BLaER1 (cell line): ENCODE data around the gene ADCYAP1R1.

Experiments used
- H3K27ac ChIP-seq: shearing (Covaris generic); formaldehyde crosslinking; 2 replicates; pipeline ENCODE4 v1.8.1; 2022
- H3K27me3 ChIP-seq: shearing (Covaris generic); formaldehyde crosslinking; 2 replicates; pipeline ENCODE4 v1.8.1; 2022
- H3K36me3 ChIP-seq: shearing (Covaris generic); formaldehyde crosslinking; 2 replicates; pipeline ENCODE4 v1.8.1; 2022
- H3K4me1 ChIP-seq: shearing (Covaris generic); formaldehyde crosslinking; 2 replicates; pipeline ENCODE4 v1.8.1; 2022
- H3K4me2 ChIP-seq: shearing (Covaris generic); formaldehyde crosslinking; 2 replicates; pipeline ENCODE4 v1.8.1; 2022
- H3K4me3 ChIP-seq: shearing (Covaris generic); formaldehyde crosslinking; 2 replicates; pipeline ENCODE4 v1.8.1; 2022
- H3K9ac ChIP-seq: shearing (Covaris generic); formaldehyde crosslinking; 2 replicates; pipeline ENCODE4 v1.8.1; 2022
- H3K9me3 ChIP-seq: shearing (Covaris generic); formaldehyde crosslinking; 2 replicates; pipeline ENCODE4 v1.8.1; 2022
- H4K20me1 ChIP-seq: shearing (Covaris generic); formaldehyde crosslinking; 2 replicates; pipeline ENCODE4 v1.8.1; 2022
- Cebpa-rat ChIP-seq: shearing (Covaris generic); IDR thresholded peaks from 2 replicates; pipeline ENCODE4 v1.8.1; 2022

Gene ADCYAP1R1

DNA sequence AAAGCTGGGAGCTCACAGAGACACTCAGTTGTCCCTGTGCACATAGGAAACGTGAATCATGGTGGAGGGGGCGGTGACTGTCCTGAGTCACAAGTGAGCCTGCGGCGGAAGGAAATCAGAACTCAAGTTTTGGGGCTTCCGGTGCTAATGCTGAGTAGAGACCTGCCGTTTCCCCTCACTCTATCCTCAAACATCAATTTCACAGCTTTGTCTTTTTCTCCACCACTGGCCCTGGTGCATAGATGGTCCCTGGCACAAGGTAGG lies 21.9 kb downstream of the ADCYAP1R1 start:
- Histone ChIP-seq H3K4me2 (no peak overlapping the region), H3K4me1 (no peaks in the 10 kb centered on the region), H3K4me3 (no peak overlapping the region), H3K27ac (no peak overlapping the region), H3K36me3 (no peaks in the 10 kb centered on the region), H3K9ac (no peak overlapping the region), H4K20me1 (no peaks in the 10 kb centered on the region), H3K9me3 (no peaks in the 10 kb centered on the region), H3K27me3 (no peaks in the 10 kb centered on the region)
- TF ChIP-seq Cebpa-rat = no peak

DNA sequence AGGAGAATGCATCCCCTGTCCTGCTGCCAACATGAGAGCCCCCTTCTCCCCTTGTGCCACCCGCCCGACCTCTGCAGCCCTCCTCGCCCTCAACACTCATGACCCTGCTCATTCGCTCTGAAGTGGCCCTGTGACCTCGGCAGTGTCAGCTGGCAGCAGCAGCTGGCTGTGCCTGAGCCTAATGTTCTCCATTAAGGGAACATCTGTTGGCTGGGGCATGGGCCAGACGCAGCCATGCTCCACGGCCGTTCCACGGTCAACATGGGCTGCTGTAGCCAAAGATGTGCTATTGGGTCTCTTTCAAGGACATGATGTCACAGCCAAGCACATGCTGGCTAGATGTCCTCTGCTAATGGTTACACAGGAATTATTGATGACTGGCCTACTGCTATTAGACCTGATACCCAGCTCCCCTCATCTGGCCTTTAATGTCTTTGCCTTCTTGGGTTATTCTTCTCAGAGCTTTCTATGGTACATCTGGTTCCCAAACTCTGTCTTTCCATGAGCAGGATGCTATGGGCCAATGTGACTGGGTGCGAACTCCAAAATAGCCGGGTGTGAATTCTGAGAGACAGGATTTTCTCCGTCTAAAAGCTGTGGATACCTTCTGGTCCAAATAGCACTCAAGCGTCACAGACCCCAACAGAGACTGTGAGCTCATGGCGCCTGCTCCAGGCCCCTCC lies 22.4 kb downstream of the ADCYAP1R1 start:
- H4K20me1 ChIP-seq = no peaks in the 10 kb centered on the region
- H3K4me2 ChIP-seq = no peak overlapping the region
- no peak overlapping the region for H3K4me3 ChIP-seq
- no peaks in the 10 kb centered on the region for H3K4me1 ChIP-seq
- no peaks in the 10 kb centered on the region for H3K9me3 ChIP-seq
- no peaks in the 10 kb centered on the region for H3K36me3 ChIP-seq
- no peak overlapping the region for H3K27ac ChIP-seq
- no peaks in the 10 kb centered on the region for H3K27me3 ChIP-seq
- no peak for TF ChIP-seq Cebpa-rat
- no peak overlapping the region for H3K9ac ChIP-seq

DNA sequence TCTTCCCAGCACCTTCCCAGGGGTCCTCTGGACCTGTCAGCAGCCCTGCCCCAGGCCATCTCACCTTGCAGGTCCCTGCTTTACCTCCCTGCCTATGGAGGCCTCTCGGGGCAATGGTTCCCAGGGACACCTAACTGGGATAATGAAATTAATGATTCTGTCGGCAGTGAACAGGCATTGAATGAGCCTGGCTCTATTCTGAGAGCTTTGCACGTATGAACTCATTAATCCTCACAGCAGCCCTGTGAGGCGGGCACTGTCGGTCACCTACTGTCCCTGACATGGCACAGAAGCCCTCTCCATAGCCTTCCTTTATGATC lies 22.9 kb downstream of the ADCYAP1R1 start:
- no peak overlapping the region for H3K9ac ChIP-seq
- H3K4me1 ChIP-seq = no peaks in the 10 kb centered on the region
- no peak overlapping the region for H3K27ac ChIP-seq
- no peaks in the 10 kb centered on the region for H4K20me1 ChIP-seq
- H3K27me3 ChIP-seq = no peaks in the 10 kb centered on the region
- no peak for TF ChIP-seq Cebpa-rat
- no peaks in the 10 kb centered on the region for H3K9me3 ChIP-seq
- H3K36me3 ChIP-seq = no peaks in the 10 kb centered on the region
- no peak overlapping the region for H3K4me3 ChIP-seq
- H3K4me2 ChIP-seq = no peak overlapping the region

DNA sequence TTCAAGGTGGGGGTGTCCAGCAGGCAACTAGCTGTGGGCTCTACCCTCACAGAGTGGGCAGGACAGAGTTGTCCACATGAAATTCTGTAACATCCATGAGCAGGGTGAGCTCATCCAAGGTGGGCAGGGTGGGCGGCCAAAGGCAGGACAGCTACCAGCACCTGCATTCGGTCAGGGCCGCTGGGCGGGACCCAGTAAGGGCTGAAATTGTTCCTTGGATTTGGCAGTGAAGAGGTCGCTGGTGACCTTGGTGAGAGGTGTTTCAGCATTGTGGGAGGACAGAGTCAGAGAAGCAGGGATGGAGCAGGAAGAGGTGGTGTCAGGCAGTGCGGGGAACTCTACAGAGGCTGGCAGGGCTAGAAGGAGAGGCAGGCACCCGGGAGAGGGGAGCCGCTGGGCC lies 23.9 kb downstream of the ADCYAP1R1 start:
- no peaks in the 10 kb centered on the region for H3K36me3 ChIP-seq
- H3K27me3 ChIP-seq = no peaks in the 10 kb centered on the region
- TF ChIP-seq Cebpa-rat = no peak
- no peak overlapping the region for H3K4me2 ChIP-seq
- no peaks in the 10 kb centered on the region for H4K20me1 ChIP-seq
- no peak overlapping the region for H3K4me3 ChIP-seq
- H3K27ac ChIP-seq = no peak overlapping the region
- no peaks in the 10 kb centered on the region for H3K9me3 ChIP-seq
- no peak overlapping the region for H3K9ac ChIP-seq
- H3K4me1 ChIP-seq = no peaks in the 10 kb centered on the region

DNA sequence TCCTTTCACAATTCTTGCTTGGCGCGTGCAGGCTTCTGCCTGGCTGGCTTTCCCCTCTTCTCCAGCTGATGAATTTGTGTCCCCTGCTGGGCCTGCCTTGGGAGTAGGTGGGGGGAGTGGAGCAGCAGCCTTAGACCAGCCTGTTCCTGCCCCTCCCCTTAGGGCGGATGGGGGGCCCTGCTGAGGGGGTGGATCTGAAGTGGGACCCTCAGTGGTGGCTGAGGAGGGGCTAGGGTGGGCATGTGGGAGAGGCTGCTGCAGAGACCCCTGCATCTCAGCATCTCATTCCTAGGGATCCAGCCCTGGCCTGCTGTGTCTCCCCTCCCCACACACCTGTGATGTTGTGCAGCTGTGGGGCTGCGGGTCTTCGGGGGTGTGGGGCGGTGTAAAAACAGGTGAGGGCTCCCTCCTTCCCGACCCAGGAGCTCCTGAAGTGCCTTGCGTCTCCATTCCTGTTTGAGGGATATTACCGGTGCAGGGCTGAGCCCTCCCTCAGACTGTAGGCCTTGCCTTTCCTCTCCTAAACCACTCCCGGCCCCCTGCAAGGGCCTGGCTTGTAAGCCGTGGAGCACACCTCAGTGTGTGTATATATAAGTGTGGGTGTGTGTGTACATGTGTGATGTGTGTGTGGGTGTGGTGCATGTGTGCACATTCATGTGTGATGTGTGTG lies 24.7 kb downstream of the ADCYAP1R1 start:
- Histone ChIP-seq H4K20me1 (no peaks in the 10 kb centered on the region), H3K4me1 (peaks cover 3% of the 10 kb centered on the region; the same call in 1 of the 2 replicates), H3K36me3 (no peaks in the 10 kb centered on the region), H3K4me2 (no peak overlapping the region), H3K27me3 (no peaks in the 10 kb centered on the region), H3K4me3 (no peak overlapping the region), H3K27ac (no peak overlapping the region), H3K9ac (no peak overlapping the region), H3K9me3 (no peaks in the 10 kb centered on the region)
- TF ChIP-seq Cebpa-rat = no peak

DNA sequence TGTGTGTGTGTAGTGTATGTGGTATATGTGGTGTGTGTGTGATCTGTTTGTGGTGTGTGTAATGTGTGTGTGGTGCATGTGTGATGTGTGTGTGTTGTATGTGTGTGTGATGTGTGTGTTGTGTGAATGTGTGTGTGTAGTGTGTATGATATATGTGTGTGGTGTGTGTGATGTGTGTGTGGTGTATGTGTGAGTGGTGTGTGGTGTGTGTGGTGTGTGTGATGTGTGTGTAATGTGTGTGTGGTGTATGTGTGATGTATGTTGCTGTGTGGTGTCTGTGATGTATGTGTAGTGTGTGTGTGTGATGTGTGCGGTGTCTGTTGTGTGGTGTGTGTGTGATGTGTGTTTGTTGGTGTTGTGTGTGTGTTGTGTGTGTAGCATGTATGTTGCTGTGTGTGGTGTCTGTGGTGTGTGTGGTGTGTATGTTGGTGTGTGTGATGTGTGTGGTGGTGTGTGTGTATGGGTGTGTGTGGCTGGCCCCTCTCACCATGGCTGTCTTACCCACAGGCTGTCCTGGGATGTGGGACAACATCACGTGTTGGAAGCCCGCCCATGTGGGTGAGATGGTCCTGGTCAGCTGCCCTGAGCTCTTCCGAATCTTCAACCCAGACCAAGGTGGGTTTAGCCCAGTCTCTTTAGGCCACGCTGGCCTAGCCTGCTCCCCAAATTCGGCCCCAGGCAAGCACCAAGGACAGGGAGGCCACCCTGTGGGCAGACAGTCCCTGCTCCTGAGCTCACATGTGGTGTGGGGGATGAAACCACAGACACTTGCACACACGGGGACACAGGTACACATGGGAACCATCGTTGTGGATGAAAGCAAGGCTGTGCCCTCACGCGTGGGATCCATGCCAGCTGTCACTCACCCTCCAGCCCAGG lies 25.6 kb downstream of the ADCYAP1R1 start:
- Histone ChIP-seq H3K36me3 (no peaks in the 10 kb centered on the region), H4K20me1 (no peaks in the 10 kb centered on the region), H3K27ac (no peak overlapping the region), H3K9ac (no peak overlapping the region), H3K9me3 (no peaks in the 10 kb centered on the region), H3K27me3 (no peaks in the 10 kb centered on the region), H3K4me1 (peaks cover 12% of the 10 kb centered on the region), H3K4me3 (no peak overlapping the region), H3K4me2 (no peak overlapping the region)
- TF ChIP-seq Cebpa-rat = no peak

DNA sequence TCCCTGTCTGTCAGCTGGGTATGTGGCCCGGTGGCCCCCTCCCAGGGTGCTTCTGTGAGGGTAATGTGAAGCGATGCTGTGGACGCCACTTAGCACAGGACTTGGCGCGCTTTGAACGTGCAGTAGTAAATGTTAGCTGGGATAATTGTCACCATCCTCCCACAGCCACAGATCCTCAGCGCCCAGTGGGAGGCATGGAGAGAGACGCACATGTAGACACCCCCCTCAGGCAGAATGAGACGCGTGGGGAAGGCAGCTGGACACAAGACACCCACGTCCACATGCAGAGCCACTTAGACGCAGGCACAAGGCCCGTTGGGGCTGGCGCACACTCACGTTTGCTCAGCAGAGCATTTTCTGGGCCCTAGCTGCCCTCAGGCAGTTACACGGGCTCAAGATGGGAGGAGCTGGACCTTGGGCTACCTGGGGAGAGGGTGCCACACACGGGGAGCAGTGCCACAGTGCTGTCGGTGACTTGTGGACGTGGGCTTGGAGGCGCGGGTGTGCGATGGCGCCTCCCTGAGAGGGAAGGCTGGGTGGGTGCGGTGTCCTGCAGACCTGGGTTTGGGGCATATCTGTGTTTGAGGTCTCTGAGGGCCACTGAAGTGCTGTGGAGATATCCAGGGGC lies 26.4 kb downstream of the ADCYAP1R1 start:
- Histone ChIP-seq H3K9me3 (no peaks in the 10 kb centered on the region), H3K4me3 (no peak overlapping the region), H3K36me3 (no peaks in the 10 kb centered on the region), H3K9ac (no peak overlapping the region), H3K27ac (no peak overlapping the region), H3K27me3 (no peaks in the 10 kb centered on the region), H3K4me2 (no peak overlapping the region), H4K20me1 (no peaks in the 10 kb centered on the region), H3K4me1 (peaks cover 14% of the 10 kb centered on the region)
- TF ChIP-seq Cebpa-rat = no peak

DNA sequence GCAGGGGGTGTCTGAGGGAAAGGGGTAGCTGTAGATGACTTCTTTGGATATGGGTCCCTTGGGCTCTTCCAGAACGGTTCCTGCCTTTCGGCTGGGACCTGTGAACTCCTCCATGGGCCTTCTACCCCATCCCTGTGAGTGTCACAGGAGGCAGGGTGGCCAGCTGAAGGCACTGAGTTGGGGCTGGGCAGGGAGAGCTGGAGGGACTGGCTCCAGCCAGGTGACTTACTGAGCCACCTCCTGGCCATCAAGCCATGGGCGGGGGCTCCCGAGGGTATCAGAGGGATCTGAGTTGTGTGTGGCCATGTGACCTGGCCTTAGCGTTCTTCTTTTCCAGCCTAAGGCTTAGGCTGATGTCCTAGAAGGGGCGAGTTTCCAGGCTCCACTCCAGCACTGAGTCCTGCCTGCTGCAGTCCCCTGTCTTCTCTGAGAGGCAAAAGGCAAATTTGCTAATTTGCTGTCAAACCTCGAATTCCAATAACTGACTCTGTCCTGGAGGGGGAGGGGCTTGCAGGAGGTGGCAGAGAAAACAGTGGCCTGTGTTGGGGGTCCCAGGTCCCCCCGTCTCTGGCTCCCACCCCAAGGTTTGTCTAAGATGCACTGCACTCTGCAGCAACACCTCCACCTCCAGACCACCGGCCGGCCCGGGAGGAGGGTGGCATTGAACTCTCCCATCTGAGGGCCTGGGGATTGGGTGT lies 27.2 kb downstream of the ADCYAP1R1 start:
- H3K27ac ChIP-seq = no peak overlapping the region
- no peak overlapping the region for H3K4me2 ChIP-seq
- H3K36me3 ChIP-seq = no peaks in the 10 kb centered on the region
- H3K4me3 ChIP-seq = no peak overlapping the region
- no peaks in the 10 kb centered on the region for H3K9me3 ChIP-seq
- H3K27me3 ChIP-seq = no peaks in the 10 kb centered on the region
- no peak overlapping the region for H3K9ac ChIP-seq
- H4K20me1 ChIP-seq = no peaks in the 10 kb centered on the region
- no peak for TF ChIP-seq Cebpa-rat
- H3K4me1 ChIP-seq = peaks cover 14% of the 10 kb centered on the region

DNA sequence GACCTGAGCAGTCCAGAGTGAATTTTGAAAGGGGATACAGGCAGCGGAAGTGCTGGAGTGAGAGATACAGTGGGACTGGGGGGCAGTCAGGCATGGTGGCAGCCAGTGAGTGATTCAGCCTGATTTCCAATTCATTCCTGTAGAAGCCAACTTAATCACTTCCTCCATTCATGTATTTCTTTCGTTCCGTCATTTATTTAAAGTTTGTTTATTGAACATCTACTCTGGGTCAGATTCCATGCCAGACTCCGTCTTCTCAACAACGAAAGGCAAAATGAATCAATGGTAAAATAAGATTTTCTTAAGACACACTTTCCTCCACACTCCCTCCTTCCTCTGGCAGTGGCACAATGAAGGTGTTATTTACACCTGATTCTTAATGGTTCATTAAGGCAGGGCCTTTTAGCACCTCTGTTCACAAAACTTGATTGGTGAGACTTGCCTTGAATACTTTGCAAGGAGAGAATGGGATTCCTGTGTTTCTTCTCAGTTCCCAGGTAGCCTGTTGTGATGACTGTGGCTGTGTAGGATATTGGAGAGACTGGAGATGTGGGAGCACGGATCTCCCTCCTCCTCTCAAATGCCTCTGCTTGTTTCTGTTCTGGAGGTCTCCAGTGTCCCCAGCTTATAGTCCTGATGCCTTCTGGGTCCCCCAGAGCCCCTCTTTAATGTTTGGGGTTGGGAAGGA lies 27.9 kb downstream of the ADCYAP1R1 start:
- Histone ChIP-seq H3K9me3 (no peaks in the 10 kb centered on the region), H3K4me1 (peaks cover 14% of the 10 kb centered on the region), H3K4me2 (no peak overlapping the region), H3K4me3 (no peak overlapping the region), H3K36me3 (no peaks in the 10 kb centered on the region), H4K20me1 (no peaks in the 10 kb centered on the region), H3K27me3 (no peaks in the 10 kb centered on the region), H3K27ac (no peak overlapping the region), H3K9ac (no peak overlapping the region)
- no peak for TF ChIP-seq Cebpa-rat
